GM12865 (cell line): Measurements from ENCODE around the gene AUNIP.

Source experiments
- DNase-seq: peaks from one replicate; pipeline ENCODE4 v3.0.0; 2010; ENCODE audit warnings: low read depth
- H3K4me3 ChIP-seq: 2 replicates; pipeline ENCODE4 v1.5.1; 2011; ENCODE audit warnings: mild to moderate bottlenecking, low read depth, low read length, control low read depth
- CTCF ChIP-seq: IDR thresholded peaks from 2 replicates; pipeline ENCODE4 v1.5.1; 2011; ENCODE audit warnings: low read length, control low read depth, low read depth, inconsistent platforms; ENCODE audit not compliant: insufficient read depth; ENCODE audit errors: missing control alignments

The AUNIP gene

GRCh38 chr1:25794325-25794724 is 64.9 kb downstream of the AUNIP start:
- no peak for TF ChIP-seq CTCF
- no peak for DNase-seq
- no peak overlapping the region for H3K4me3 ChIP-seq

DNA sequence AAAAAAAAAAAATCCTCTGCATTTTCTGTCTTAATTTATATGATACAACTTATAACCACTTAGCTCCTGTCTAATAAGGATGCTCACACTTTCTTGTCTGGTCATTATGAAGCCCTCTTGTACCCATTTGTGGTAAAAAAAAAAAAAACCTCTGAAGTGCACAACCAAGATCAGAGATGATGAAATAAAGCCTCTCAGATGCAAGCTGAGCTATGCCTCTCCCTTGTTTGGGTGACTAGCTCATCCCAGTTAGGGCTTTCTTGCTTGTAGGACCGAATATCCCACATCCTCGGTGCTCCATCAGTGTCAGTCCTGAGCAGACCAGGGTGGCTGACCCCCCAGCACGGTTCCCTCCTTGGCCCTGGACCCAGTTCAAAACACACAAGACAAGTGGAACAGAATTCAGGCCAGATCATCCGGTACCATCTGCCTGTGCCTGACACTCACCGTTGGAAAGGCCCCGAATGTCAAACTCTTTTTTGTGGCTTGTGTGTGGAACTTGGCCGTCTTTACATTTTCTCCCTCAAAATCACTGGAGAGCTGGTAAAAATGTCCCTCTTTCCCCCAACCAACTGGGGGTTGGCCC is 65.6 kb downstream of the AUNIP start:
- TF ChIP-seq CTCF = no peak
- no peak for DNase-seq
- no peak overlapping the region for H3K4me3 ChIP-seq

GRCh38 chr1:25792115-25792514 is 67.1 kb downstream of the AUNIP start:
- DNase-seq = no peak
- TF ChIP-seq CTCF = no peak
- H3K4me3 ChIP-seq = no peak overlapping the region

DNA sequence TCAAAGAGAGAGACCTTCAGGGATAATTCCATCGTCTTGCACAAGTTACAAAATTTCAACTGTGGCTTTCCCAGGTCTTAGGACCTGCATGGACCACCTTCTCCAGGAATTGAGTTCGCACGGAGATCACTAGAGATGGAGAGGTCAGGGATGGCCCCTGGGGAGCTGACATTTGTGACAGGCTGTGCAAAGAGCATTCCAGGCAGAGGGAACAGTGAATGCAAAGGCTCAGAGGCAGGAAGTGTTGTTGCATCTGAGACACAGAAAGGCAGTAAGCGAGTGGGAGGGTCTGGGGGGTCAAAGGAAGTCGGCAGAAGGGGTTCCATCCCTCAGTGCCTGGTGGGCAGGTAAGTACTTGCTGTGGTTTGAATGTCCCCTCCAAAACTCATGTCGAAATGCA is 68.8 kb downstream of the AUNIP start:
- no peak overlapping the region for H3K4me3 ChIP-seq
- TF ChIP-seq CTCF = no peak
- no peak for DNase-seq

DNA sequence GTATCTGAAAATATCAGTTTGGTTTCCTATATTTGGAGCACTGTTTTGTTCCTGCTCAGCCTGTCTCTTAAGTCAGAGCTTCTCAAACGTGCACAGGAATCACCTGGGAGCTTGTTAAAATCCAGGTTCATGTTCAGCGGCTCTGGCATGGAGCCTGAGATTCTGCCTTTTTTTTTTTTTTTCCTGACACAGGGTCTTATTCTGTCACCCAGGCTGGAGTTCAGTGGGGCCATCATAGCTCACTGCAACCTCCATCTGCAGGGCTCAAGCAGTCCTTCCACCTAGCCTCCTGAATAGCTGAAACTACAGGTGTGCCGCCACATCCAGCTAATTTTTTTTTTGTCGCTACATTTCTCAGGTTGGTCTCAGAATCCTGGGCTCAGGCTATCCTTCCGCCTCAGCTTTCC is 71.5 kb downstream of the AUNIP start:
- no peak for DNase-seq
- H3K4me3 ChIP-seq = no peak overlapping the region
- no peak for TF ChIP-seq CTCF

DNA sequence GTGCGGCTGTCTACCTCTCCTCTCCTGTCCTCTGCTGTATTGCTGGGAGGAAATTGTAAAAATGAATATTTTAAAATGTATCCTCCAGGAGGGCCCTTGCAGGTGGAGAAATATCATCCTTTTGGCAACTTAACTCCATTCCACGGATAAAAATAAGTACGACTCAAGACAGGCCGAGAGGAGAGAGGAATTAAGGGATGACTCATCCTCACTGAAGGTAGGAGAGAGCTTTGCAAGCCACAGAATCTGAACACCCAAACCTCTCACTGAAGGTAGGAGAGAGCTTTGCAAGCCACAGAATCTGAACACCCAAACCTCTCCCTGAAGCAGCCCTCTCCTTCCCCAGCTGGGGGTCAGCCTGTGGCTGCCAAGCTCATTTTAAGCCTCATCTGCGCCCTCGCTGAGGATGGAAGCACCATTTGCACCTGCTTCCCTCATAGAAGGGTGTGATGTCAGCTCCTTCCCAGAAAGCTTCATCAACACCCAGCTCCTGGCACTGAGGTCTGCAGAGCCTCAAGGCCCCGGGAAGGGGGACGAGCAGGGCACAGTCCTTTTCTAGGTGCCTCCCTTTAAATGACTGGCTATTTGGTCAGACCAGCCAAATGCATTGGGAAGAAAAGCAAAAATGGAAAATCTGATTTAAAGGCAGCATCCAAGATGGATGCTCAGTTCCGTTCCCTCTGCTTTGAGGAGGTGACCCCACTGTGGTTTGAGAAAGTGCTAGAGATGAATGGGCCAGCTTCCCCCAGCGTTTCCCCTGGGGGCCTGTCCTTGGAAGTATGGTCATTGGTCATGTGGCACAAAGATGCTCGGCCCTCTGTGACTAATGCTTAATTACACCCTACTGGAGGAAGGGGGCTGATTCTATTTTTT is 72.1 kb downstream of the AUNIP start:
- DNase-seq = no peak
- H3K4me3 ChIP-seq = no peak overlapping the region
- TF ChIP-seq CTCF = no peak
